ENCODE data around the gene SCAF1. TPM values are rescaled to one million over a fixed set of nuclear protein-coding genes. Genes with fewer than 3 reads are reported as not detected.

SCAF1 gene, protein sequence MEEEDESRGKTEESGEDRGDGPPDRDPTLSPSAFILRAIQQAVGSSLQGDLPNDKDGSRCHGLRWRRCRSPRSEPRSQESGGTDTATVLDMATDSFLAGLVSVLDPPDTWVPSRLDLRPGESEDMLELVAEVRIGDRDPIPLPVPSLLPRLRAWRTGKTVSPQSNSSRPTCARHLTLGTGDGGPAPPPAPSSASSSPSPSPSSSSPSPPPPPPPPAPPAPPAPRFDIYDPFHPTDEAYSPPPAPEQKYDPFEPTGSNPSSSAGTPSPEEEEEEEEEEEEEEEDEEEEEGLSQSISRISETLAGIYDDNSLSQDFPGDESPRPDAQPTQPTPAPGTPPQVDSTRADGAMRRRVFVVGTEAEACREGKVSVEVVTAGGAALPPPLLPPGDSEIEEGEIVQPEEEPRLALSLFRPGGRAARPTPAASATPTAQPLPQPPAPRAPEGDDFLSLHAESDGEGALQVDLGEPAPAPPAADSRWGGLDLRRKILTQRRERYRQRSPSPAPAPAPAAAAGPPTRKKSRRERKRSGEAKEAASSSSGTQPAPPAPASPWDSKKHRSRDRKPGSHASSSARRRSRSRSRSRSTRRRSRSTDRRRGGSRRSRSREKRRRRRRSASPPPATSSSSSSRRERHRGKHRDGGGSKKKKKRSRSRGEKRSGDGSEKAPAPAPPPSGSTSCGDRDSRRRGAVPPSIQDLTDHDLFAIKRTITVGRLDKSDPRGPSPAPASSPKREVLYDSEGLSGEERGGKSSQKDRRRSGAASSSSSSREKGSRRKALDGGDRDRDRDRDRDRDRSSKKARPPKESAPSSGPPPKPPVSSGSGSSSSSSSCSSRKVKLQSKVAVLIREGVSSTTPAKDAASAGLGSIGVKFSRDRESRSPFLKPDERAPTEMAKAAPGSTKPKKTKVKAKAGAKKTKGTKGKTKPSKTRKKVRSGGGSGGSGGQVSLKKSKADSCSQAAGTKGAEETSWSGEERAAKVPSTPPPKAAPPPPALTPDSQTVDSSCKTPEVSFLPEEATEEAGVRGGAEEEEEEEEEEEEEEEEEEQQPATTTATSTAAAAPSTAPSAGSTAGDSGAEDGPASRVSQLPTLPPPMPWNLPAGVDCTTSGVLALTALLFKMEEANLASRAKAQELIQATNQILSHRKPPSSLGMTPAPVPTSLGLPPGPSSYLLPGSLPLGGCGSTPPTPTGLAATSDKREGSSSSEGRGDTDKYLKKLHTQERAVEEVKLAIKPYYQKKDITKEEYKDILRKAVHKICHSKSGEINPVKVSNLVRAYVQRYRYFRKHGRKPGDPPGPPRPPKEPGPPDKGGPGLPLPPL
- total RNA-seq = 31.8 and 47.6 TPM in 2 replicates

DNA sequence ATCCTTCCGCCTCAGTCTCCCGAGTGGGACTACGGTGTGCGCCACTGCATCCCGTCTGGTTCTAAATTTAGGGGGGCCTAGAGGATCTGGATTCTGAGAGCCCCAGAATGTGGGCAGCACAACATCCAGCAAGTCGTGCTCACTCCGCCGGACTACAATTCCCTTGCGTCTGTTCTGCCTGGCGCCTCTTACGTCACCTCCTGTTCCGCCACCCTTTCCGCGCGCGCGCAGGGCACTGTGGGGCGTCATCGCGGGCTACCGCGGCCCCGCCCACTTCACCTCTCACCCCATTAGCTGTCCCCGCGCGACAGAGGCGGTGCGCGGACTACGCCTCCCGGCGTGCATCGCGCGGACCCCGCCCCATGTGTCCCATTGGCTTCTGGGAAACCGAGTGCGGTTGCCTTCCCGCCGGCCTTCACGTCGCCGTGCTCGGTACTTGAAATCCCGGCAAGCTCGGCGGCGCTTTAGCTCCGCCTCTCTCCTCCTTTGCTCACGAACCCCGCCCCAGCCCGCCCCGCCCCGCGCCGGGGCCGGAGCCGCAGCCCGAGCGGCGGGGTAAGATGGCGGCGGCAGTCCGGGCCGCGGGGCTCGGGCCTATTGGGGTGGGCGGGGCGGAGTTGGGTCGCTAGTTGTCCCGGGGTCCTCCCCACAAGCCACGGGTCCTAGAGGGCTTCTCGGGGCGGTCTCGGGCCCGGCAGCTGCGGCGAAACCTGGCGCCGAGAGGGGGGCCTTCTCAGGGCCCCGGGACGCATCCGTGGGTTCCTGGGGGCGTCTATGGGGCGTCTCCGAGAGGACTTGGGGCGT, at the start of gene SCAF1:
Gene SCAF1 (plus strand): TSS at position 522 of the 804 bp plus-strand sequence. CDS start 2,818 bp downstream, outside the sequence.

DNA sequence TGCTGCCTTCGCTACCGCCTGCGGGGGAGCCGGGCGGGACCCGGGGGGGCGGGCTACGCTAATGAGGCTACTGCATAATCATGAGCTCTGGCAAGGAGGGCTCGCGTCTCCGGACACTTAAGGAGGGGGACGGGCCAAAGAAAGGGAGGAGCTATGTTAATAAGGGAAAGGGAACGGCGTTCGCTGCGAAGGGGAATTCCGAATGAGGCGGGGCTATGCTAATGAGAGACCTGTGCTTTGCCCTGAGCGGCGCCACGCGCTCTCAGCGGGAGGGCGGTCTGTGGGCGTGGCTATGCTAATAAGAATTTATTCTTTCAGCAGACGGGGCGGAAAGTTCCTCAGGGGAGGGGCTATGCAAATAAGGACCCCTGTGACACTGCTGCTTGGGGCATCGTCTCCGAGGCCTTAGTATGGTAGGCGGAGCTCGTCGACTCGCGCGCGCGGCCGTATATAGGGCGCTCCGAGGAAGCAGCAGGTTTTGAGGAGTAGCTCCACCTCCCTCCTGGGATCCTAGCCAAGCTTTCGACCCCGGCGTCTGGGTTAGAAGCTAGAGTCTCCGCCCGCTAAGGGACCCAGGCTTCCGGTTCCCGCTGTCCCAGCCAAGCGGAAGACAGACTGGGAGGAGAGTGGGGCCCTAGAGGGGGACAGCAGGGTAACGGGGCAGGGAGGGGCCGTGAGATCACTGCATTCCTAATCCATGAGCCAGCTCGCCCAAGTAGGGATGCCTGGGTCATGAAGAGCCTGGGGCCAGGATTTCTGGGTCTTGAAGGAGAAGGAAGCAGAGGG, 1.7 kb upstream of the SCAF1 start, which contains the start of gene RRAS:
Gene RRAS (minus strand): TSS at position 31 of the 786 bp plus-strand sequence. CDS start 45 bp downstream, outside the sequence.

DNA sequence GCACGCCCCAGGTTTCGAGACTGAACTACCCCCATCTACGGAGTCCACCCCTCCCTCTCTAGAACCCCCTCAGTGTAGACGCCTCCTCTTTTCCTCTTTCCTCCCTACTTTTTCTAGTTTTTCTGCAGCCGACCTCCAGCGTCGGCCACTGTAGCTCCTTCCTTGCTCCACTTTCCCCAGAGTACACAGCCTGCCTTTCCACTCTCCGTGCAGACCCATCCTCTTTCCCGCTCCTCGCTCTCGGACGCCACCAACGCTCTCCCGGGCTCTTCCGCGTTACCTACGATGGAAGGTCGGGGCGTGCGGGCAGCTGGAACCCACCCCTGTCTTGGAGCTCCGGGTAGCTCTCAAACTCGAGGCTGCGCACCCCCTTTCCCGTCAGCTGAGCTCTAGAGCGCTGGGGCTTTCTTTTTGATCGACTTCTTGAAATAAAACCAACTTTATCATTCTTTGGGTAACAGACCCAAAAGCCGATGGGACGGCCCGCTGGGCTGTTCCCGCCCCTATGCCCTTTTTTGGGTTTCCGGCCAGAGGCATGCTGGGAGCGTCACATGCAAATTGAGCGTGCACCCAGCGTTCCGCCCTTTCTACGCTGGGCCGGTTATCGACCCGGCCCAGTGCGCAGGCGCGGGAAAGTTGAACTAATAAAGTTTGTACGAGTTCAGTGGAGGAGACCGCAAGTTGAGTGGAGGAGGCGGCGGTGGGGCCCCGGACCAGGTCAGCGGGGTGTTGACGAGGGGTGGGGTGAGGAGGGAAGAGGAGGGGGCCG, 23.5 kb downstream of the SCAF1 start, which contains the start of the genes BCL2L12 and IRF3:
Gene BCL2L12 (plus strand): TSS at position 583 of the 769 bp plus-strand sequence. CDS start 760 bp downstream, outside the sequence.
Gene IRF3 (minus strand): TSS at position 507 of the 769 bp plus-strand sequence. CDS start 1,019 bp downstream, outside the sequence.

DNA sequence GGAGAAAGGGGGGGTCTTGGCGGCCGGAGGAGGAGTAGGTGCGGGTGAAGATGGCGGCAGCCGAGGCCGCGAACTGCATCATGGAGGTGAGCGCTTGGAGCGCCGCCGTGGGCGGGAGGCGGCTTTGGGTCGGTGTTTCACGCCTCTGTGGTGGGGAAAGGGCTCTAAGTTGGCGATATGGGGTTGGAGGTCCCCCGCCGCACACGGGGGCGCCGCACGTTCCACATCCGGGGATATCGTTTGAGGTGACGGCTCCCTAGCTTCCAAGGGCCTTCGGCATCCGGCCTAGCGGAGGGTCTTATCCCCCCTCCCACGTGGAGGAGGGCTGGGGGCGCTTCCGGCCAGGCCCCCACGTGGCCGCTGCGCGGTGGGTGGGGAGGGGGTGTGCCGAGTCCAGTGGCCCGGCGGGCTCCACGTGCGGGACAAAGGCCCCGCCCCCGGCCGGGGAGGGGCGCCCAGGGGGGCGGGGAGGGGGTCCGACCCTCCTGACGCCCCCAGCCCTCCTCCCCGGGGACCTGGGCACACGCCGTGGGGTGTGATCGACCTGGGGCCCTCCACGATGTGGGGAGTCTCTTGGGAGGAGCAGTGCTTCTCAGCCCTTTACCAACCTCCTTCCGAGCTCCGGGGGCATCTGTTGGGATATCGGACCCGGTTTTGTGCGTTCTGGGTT, 35.4 kb downstream of the SCAF1 start, which contains the start of gene PRMT1:
Gene PRMT1 (plus strand): TSS at position 41 of the 670 bp plus-strand sequence. CDS start 10 bp downstream, at position 51.

DNA sequence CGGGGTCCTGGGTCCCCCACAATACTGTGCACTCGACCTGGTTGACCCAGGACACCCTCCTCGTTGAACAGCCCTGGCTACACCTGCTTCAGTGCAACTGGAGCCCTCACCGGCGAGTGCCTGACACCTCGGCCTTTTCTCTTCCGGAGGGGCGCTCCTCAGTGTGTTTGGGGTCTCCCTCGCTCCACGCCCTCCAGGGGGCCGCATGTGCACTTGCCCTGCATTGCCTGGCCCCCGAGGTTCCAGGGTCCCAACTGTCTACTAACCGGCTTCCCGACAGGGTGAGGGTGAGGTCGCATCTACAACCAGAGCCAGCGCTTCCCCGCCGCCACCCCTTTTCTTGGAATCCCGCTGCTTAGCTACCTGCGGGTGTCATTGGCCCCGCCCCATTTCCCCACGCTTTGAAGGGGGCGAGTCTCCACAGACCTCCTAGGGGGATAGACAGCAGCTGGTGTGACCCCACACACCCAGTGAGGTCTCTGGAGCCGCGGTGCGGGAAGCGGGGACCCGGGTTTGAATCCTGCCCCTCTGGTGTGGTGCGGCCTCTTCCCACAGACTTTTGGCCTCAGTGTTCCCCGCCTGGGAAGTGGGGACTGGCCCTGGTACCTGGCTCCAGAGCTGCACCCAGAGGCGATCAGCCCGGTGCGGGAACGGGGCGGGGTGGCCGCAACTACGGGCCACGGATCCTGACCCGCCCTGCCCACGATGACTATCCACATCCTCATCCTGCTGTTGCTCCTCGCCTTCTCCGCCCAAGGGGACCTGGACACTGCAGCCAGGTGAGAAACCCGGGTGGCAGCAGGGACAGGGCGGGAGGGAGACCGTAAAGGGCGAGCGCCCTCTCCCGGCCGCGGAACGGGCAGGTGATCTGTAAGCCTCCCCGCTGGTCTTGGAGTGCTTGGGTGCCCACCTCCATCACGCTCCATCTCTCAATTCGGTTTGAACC, 47.4 kb downstream of the SCAF1 start, which contains the start of gene ADM5:
Gene ADM5 (plus strand): TSS at position 462 of the 946 bp plus-strand sequence. CDS start 244 bp downstream, at position 706.

DNA sequence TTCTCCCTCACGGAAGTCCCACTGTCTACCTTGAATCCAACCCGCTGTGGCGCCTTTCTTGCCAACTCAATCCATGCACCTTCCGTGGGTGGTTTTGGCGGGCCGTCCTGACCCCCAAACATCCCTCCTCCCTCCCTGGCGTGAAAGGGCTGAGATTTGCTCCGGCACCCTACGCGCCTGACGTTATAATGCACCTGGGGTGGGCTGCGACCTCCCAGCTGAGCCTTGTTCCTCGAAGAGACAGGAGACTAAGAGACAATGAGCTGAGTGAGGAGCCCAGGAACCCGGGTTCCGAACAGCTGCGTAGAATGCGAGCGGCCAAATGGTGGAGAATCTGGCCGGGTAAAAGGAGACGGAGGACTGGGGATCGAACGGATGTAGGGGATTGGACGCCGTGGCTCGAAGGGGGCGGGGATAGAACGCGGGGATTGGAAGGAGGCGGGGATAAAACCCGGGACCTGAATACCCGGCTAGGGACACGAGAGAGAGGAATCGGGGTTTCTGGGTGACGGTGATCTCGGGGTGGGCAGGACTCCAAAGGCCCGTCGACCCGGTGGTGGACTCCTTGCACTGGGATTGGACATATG, 48.7 kb downstream of the SCAF1 start, which contains the start of gene CPT1C:
Gene CPT1C (plus strand): TSS at position 461 of the 587 bp plus-strand sequence. CDS start 1,137 bp downstream, outside the sequence.

Other genes starting within 250 kb of the SCAF1 start
- not detected in 2 replicates for gene PTH2, start 218.8 kb upstream of the SCAF1 start, total RNA-seq
- not detected in 2 replicates for gene GFY, start 216.8 kb upstream of the SCAF1 start, total RNA-seq
- gene SLC17A7, start 200.7 kb upstream of the SCAF1 start, total RNA-seq = not detected in 2 replicates
- 52.9 and 75.9 TPM in 2 replicates for gene PIH1D1, start 190.4 kb upstream of the SCAF1 start, total RNA-seq
- 25.3 and 36.2 TPM in 2 replicates for gene ALDH16A1, start 189.0 kb upstream of the SCAF1 start, total RNA-seq
- gene FLT3LG, start 168.0 kb upstream of the SCAF1 start, total RNA-seq = 2.6 and 3.3 TPM in 2 replicates
- gene RPL13A, start 154.6 kb upstream of the SCAF1 start, total RNA-seq = 4,979 and 5,980 TPM in 2 replicates
- 4,757 and 6,131 TPM in 2 replicates for gene RPS11, start 145.8 kb upstream of the SCAF1 start, total RNA-seq
- gene FCGRT, start 129.5 kb upstream of the SCAF1 start, total RNA-seq = 117 and 185 TPM in 2 replicates
- gene RCN3, start 114.2 kb upstream of the SCAF1 start, total RNA-seq = 161 and 237 TPM in 2 replicates
- 63.1 and 64.5 TPM in 2 replicates for gene NOSIP, start 61.7 kb upstream of the SCAF1 start, total RNA-seq
- 0.09 TPM in 1 of 2 replicates, not detected in the other for gene PRRG2, start 60.9 kb upstream of the SCAF1 start, total RNA-seq
- gene PRR12, start 51.0 kb upstream of the SCAF1 start, total RNA-seq = 6.9 and 8.0 TPM in 2 replicates
- 93.1 and 141 TPM in 2 replicates for gene RRAS, start 2.1 kb upstream of the SCAF1 start, total RNA-seq
- gene IRF3, start 23.6 kb downstream of the SCAF1 start, total RNA-seq = 33.0 and 39.3 TPM in 2 replicates
- 4.9 and 19.4 TPM in 2 replicates for gene BCL2L12, start 23.7 kb downstream of the SCAF1 start, total RNA-seq
- gene PRMT1, start 35.1 kb downstream of the SCAF1 start, total RNA-seq = 165 and 173 TPM in 2 replicates
- gene ADM5, start 47.4 kb downstream of the SCAF1 start, total RNA-seq = 0.12 and 0.26 TPM in 2 replicates
- 11.0 and 14.8 TPM in 2 replicates for gene CPT1C, start 48.9 kb downstream of the SCAF1 start, total RNA-seq
- gene TSKS, start 121.1 kb downstream of the SCAF1 start, total RNA-seq = 0.47 and 3.6 TPM in 2 replicates
- gene AP2A1, start 124.8 kb downstream of the SCAF1 start, total RNA-seq = 174 and 177 TPM in 2 replicates
- gene FUZ, start 171.1 kb downstream of the SCAF1 start, total RNA-seq = 12.3 and 24.7 TPM in 2 replicates
- gene MED25, start 176.1 kb downstream of the SCAF1 start, total RNA-seq = 22.5 and 23.3 TPM in 2 replicates
- 93.7 and 94.1 TPM in 2 replicates for gene PTOV1, start 208.9 kb downstream of the SCAF1 start, total RNA-seq
- gene PNKP, start 225.4 kb downstream of the SCAF1 start, total RNA-seq = 25.6 and 31.2 TPM in 2 replicates
- 39.9 and 47.8 TPM in 2 replicates for gene AKT1S1, start 235.1 kb downstream of the SCAF1 start, total RNA-seq
- gene TBC1D17, start 235.5 kb downstream of the SCAF1 start, total RNA-seq = 30.7 and 32.6 TPM in 2 replicates